Transverse colon (tissue), 4 donors: Measurements from ENCODE around the gene MAP3K14. TPM values are rescaled to one million over a fixed set of nuclear protein-coding genes. Genes with fewer than 3 reads are reported as not detected.

ENCODE experiments used
- DNase-seq: peaks from one replicate; pipeline ENCODE4 v3.0.0-alpha.2; 2019
- H3K27ac ChIP-seq, 4 donors: fragments of 200-600 bp; sonication (generic); 2 replicates each; pipeline ENCODE4 v1.5.1; 2016 to 2018; ENCODE audit warnings: inconsistent platforms in 4 of 4
- H3K27me3 ChIP-seq: fragments of 200-600 bp; sonication (generic); 2 replicates; pipeline ENCODE4 v1.5.1; 2017; ENCODE audit warnings: inconsistent platforms
- H3K36me3 ChIP-seq, 4 donors: fragments of 200-600 bp; sonication (generic); 2 replicates each; pipeline ENCODE4 v1.5.1; 2017 to 2019; ENCODE audit warnings: inconsistent platforms in 4 of 4
- H3K4me1 ChIP-seq, 4 donors: fragments of 200-600 bp; sonication (generic); 2 replicates each; pipeline ENCODE4 v1.5.1; 2017 to 2020; ENCODE audit warnings: inconsistent platforms in 4 of 4
- H3K4me3 ChIP-seq, 4 donors: fragments of 200-600 bp; sonication (generic); 1 replicate in 1 of 4; 2 replicates in 3 of 4; pipeline versions ENCODE4 v1.5.1 to v1.6.1; 2017 to 2019; ENCODE audit warnings: inconsistent platforms in 4 of 4
- H3K9me3 ChIP-seq, 2 donors: fragments of 200-600 bp; sonication (generic); 2 replicates each; pipeline ENCODE4 v1.5.1; 2017 to 2019; ENCODE audit warnings: inconsistent platforms in 2 of 2
- CTCF ChIP-seq, 5 experiments: fragments of 200-600 bp in 3 of 5; fragments of 450-650 bp in 2 of 5; sonication (generic) in 3 of 5; IDR thresholded peaks; 1 replicate in 2 of 5; 2 replicates in 3 of 5; pipeline ENCODE4 v1.5.1; 2016 to 2017; ENCODE audit warnings: antibody characterized with exemption in 5 of 5, inconsistent platforms in 3 of 5, mild to moderate bottlenecking in 2 of 5, moderate library complexity in 1 of 5
- EP300 ChIP-seq: sonication (generic); formaldehyde crosslinking; IDR thresholded peaks from one replicate; pipeline ENCODE4 v1.6.1; 2017; ENCODE audit warnings: antibody characterized with exemption, low read depth
- POLR2A ChIP-seq: fragments of 450-650 bp; IDR thresholded peaks from one replicate; pipeline ENCODE4 v1.6.1; 2016; ENCODE audit warnings: antibody characterized with exemption, mild to moderate bottlenecking, moderate library complexity
- POLR2AphosphoS5 ChIP-seq, 3 donors: sonication (generic); formaldehyde crosslinking; IDR thresholded peaks; one replicate each; pipeline ENCODE4 v1.6.1; 2016; ENCODE audit warnings: antibody characterized with exemption in 3 of 3
- WGBS, 2 donors: methylation state at CpG; one replicate each; pipeline ENCODE4 v1.1.5; 2018; ENCODE audit warnings: low coverage in 1 of 2; 5-methylcytosine and 5-hydroxymethylcytosine counted together
- in situ Hi-C, 4 donors: fragments of 200-750 bp; cut with MboI; loops; one replicate each; pipeline versions ENCODE4 v1.15.0 to v1.15.1; 2017; ENCODE audit warnings: low sequenced_read_pairs in 3 of 4, low pct_ligation_motif_present in 1 of 4, low pct_unique_long_range_greater_than_20kb in 1 of 4
- intact Hi-C: fragments of 100-400 bp; cut with DNase I; formaldehyde crosslinking; loops from one replicate; pipeline ENCODE4 v1.15.1; 2023; ENCODE audit warnings: low total_unique reads
- total RNA-seq, 4 donors: library from RNA; depleted of rRNA; stranded (reverse); fragments of >200 nt; gene quantifications; one replicate each; pipeline ENCODE4 v1.1.0, GENCODE V29; 2016

Gene MAP3K14
- total RNA-seq, 4 donors from 2014 or later: 13.0 to 33.7 (median 18.7) TPM

- H3K4me3 ChIP-seq: no peak overlapping the region
- peaks cover 0 to 49% (median 25%) of the 10 kb centered on the region in 4 donors for H3K36me3 ChIP-seq
- intact Hi-C loops (no loop called here), in situ Hi-C loops (no loop called here)
- peak overlapping the region; percentile 62 to 73 (median 69) for H3K27ac ChIP-seq
- no peaks in the 10 kb centered on the region for H3K27me3 ChIP-seq
- TF ChIP-seq POLR2AphosphoS5 (IDR thresholded peaks at IDR 0.05) (peak in 2 of 3 donors; percentile 4 to 50), POLR2A (no peak), EP300 (no peak), CTCF (IDR thresholded peaks at IDR 0.05) (no peak)
- peaks cover 6 to 33% (median 25%) of the 10 kb centered on the region in 4 donors for H3K4me1 ChIP-seq
- 29% methylated on average over 1 of the region's 1 CpG; no CpG with 5 or more reads in 1 of the 2 donors for WGBS, 2 donors
- no peaks in the 10 kb centered on the region for H3K9me3 ChIP-seq
- peak; percentile 76 for DNase-seq
Observed at GRCh38 chr17:45265821-45266220, 51.0 kb downstream of the MAP3K14 start.

- intact Hi-C loops (no loop called here), in situ Hi-C loops (no loop called here)
- H3K27ac ChIP-seq: peak overlapping the region; percentile 62 to 73 (median 69)
- WGBS, 2 donors: 73% methylated on average over 8 of the region's 8 CpGs; no CpG with 5 or more reads in 1 of the 2 donors
- H3K4me3 ChIP-seq: no peak overlapping the region
- peaks cover 0 to 41% (median 20%) of the 10 kb centered on the region in 4 donors for H3K36me3 ChIP-seq
- no peaks in the 10 kb centered on the region for H3K27me3 ChIP-seq
- H3K4me1 ChIP-seq: peaks cover 6 to 33% (median 25%) of the 10 kb centered on the region in 4 donors
- no peak for DNase-seq
- TF ChIP-seq CTCF (IDR thresholded peaks at IDR 0.05) (no peak), POLR2A (no peak), EP300 (no peak), POLR2AphosphoS5 (IDR thresholded peaks at IDR 0.05) (no peak)
- no peaks in the 10 kb centered on the region for H3K9me3 ChIP-seq
Observed at GRCh38 chr17:45264988-45265387, 51.8 kb downstream of the MAP3K14 start.

- TF ChIP-seq CTCF (IDR thresholded peaks at IDR 0.05) (no peak), POLR2AphosphoS5 (IDR thresholded peaks at IDR 0.05) (no peak), EP300 (no peak), POLR2A (no peak)
- 95% methylated on average over 14 of the region's 14 CpGs; no CpG with 5 or more reads in 1 of the 2 donors for WGBS, 2 donors
- H3K27ac ChIP-seq: no peak overlapping the region
- H3K9me3 ChIP-seq: no peaks in the 10 kb centered on the region
- DNase-seq: no peak
- in situ Hi-C loops (no loop called here), intact Hi-C loops (no loop called here)
- H3K36me3 ChIP-seq: peaks cover 0 to 35% (median 18%) of the 10 kb centered on the region in 4 donors
- peaks cover 6 to 33% (median 25%) of the 10 kb centered on the region in 4 donors for H3K4me1 ChIP-seq
- no peaks in the 10 kb centered on the region for H3K27me3 ChIP-seq
- H3K4me3 ChIP-seq: no peak overlapping the region
Observed at GRCh38 chr17:45264430-45264829, 52.4 kb downstream of the MAP3K14 start.

- TF ChIP-seq POLR2AphosphoS5 (IDR thresholded peaks at IDR 0.05): no peak
- no peak for TF ChIP-seq CTCF (IDR thresholded peaks at IDR 0.05)
- TF ChIP-seq EP300: no peak
- TF ChIP-seq POLR2A: no peak
- in situ Hi-C loops (no loop called here), intact Hi-C loops (no loop called here)
- H3K4me3 ChIP-seq: no peak overlapping the region
- WGBS, 2 donors: 79% methylated on average over 7 of the region's 7 CpGs; no CpG with 5 or more reads in 1 of the 2 donors
- DNase-seq: no peak
- no peaks in the 10 kb centered on the region for H3K27me3 ChIP-seq
- H3K27ac ChIP-seq: peak overlapping the region; percentile 8 to 65 (median 39)
- no peaks in the 10 kb centered on the region for H3K9me3 ChIP-seq
- H3K36me3 ChIP-seq: peaks cover 0 to 26% (median 12%) of the 10 kb centered on the region in 4 donors
- H3K4me1 ChIP-seq: peaks cover 6 to 33% (median 25%) of the 10 kb centered on the region in 4 donors
Observed at GRCh38 chr17:45263477-45263860, 53.4 kb downstream of the MAP3K14 start.
